ENCODE data around the gene GGCT.
"Not testable (repeated sequence)": the region's sequence is repeated elsewhere in the genome, so short reads cannot be mapped to it uniquely, and the experiment has no call there.

DNA sequence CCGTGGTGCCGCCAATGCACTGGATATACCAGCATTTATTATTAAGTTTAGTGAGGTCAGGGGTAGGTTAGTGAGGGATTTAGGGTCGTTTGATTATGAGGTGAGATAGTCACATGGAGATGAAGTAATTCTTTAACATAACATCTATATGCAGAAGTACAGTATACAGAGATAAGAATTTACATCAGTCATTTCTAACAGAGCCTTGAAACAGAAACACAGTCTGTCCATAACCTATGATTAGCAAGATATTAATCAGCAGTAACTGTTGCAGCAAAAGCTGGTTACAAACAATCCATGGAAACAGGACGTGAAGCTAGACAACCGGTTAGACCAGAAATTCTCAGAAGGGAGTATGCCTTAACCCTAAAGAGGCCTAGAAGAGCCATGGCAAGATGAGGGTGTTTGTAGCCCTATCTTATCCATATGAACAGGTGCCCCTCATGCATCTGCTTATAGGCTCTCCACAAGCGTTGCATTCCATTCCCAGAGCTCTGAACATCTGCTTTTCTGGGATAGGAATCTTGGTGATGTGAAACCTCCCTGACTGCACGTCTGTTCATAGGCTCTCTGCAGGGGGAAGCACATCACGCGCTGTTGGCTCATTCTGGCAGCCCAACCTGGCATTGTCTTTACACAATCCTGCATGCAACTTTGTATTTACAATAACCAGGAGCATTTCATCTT is 4.7 kb upstream of the GGCT start:
- TF ChIP-seq, protein P1, sequence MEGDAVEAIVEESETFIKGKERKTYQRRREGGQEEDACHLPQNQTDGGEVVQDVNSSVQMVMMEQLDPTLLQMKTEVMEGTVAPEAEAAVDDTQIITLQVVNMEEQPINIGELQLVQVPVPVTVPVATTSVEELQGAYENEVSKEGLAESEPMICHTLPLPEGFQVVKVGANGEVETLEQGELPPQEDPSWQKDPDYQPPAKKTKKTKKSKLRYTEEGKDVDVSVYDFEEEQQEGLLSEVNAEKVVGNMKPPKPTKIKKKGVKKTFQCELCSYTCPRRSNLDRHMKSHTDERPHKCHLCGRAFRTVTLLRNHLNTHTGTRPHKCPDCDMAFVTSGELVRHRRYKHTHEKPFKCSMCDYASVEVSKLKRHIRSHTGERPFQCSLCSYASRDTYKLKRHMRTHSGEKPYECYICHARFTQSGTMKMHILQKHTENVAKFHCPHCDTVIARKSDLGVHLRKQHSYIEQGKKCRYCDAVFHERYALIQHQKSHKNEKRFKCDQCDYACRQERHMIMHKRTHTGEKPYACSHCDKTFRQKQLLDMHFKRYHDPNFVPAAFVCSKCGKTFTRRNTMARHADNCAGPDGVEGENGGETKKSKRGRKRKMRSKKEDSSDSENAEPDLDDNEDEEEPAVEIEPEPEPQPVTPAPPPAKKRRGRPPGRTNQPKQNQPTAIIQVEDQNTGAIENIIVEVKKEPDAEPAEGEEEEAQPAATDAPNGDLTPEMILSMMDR (IDR thresholded peaks at IDR 0.05), result not testable (repeated sequence)
- not testable (repeated sequence) for TF ChIP-seq POLR2A (IDR thresholded peaks at IDR 0.05)
